Measurements from ENCODE around the gene BAD. TPM values are rescaled to one million over a fixed set of nuclear protein-coding genes. Genes with fewer than 3 reads are reported as not detected.

The BAD gene
- total RNA-seq, 2 donors from 2014 or later, result 51.1 to 85.9 TPM

DNA sequence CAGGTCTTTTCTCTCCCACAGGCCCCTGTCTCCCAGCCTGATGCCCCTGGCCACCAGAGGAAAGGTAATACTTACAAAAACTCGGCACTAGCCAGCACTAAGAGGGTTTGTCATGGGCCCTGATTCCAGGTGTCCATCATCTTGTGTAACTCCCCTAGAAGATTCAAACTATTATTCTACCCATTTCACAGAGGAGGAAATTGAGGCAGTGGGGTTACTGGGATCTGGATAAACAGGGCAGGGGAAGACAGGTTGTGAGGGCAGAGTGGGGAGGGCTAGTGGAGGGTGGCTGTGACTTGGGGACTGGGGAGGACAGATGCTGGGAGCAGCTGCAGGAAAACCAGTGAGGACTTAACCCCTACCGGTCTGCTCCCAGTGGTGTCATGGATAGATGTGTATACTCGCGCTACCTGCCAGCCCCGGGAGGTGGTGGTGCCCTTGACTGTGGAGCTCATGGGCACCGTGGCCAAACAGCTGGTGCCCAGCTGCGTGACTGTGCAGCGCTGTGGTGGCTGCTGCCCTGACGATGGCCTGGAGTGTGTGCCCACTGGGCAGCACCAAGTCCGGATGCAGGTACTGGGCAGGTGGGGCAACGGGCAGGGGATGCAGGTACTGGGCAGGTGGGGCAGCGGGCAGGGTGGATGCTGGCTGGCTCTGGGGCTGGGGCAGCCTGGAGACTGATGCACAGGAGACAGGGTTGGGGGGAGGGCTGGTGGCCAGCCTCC, 48.9 kb downstream of the BAD start:
- DNase-seq (peak in 3 of 4 donors; percentile 47 to 72 (median 68)), ATAC-seq (no peak)
- Histone ChIP-seq H3K36me3 (replicated peaks in 1 of 2; ENCODE audit: insufficient read depth in 1 of 2, low read depth in 2 of 2) (no peaks in the 10 kb centered on the region), H3K9me3 (no peaks in the 10 kb centered on the region), H3K27ac (peak overlapping the region; percentile 81 to 92 (median 86)), H3K4me1 (peaks cover 81% of the 10 kb centered on the region), H3K4me3 (peak overlapping the region; percentile 49 to 57), H3K27me3 (no peaks in the 10 kb centered on the region)
- WGBS, 2 donors, result 23 to 27% methylated on average over 11 to 12 of the region's 12 CpGs
- intact Hi-C loops (cut with DNase I), result no loop called here
- TF ChIP-seq, protein P1, sequence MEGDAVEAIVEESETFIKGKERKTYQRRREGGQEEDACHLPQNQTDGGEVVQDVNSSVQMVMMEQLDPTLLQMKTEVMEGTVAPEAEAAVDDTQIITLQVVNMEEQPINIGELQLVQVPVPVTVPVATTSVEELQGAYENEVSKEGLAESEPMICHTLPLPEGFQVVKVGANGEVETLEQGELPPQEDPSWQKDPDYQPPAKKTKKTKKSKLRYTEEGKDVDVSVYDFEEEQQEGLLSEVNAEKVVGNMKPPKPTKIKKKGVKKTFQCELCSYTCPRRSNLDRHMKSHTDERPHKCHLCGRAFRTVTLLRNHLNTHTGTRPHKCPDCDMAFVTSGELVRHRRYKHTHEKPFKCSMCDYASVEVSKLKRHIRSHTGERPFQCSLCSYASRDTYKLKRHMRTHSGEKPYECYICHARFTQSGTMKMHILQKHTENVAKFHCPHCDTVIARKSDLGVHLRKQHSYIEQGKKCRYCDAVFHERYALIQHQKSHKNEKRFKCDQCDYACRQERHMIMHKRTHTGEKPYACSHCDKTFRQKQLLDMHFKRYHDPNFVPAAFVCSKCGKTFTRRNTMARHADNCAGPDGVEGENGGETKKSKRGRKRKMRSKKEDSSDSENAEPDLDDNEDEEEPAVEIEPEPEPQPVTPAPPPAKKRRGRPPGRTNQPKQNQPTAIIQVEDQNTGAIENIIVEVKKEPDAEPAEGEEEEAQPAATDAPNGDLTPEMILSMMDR (IDR thresholded peaks at IDR 0.05), result no peak
- TF ChIP-seq POLR2A (IDR thresholded peaks at IDR 0.05), result no peak

DNA sequence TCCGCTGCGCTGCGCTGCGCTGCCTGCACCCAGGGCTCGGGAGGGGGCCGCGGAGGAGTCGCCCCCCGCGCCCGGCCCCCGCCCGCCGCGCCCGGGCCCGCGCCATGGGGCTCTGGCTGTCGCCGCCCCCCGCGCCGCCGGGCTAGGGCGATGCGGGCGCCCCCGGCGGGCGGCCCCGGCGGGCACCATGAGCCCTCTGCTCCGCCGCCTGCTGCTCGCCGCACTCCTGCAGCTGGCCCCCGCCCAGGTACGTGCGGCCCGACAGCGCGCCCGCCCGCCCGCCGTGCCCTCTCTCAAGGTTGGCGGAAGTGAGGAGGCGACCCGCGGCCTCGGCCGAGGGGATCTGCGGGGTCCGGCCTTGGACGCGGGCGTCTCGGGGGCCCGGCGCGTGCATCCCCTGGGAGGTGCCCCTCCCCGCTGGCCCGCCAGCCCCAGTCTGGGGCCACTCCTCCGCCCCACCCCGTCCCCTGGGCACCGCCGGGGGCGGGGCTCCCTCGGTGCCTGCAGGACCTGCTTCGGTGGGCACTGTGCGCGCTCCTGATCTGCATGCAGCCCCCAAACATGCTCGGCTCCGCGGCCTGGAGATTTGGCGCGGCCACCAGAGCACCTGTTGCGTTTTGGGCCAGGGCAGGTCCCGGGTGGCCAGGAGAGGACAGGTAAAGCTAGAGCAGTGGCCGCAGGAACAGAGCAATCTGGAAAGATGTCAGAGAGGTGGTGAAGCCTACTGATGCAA, 49.7 kb downstream of the BAD start:
- Histone ChIP-seq H3K9me3 (no peaks in the 10 kb centered on the region), H3K4me3 (peak overlapping the region; percentile 49 to 57), H3K4me1 (peaks cover 76% of the 10 kb centered on the region), H3K36me3 (replicated peaks in 1 of 2; ENCODE audit: insufficient read depth in 1 of 2, low read depth in 2 of 2) (no peaks in the 10 kb centered on the region), H3K27me3 (no peaks in the 10 kb centered on the region), H3K27ac (peak overlapping the region; percentile 81 to 92 (median 86))
- intact Hi-C loops (cut with DNase I), result no loop called here
- DNase-seq (peak; percentile 55 to 73 (median 65)), ATAC-seq (peak; percentile 31)
- TF ChIP-seq, protein P1 (IDR thresholded peaks at IDR 0.05), result peak in 2 of 7 experiments; percentile 40 to 44
- peak; percentile 20 to 39 (median 34) for TF ChIP-seq POLR2A (IDR thresholded peaks at IDR 0.05)
- WGBS, 2 donors, result 1 to 2% methylated on average over 24 to 43 of the region's 80 CpGs

DNA sequence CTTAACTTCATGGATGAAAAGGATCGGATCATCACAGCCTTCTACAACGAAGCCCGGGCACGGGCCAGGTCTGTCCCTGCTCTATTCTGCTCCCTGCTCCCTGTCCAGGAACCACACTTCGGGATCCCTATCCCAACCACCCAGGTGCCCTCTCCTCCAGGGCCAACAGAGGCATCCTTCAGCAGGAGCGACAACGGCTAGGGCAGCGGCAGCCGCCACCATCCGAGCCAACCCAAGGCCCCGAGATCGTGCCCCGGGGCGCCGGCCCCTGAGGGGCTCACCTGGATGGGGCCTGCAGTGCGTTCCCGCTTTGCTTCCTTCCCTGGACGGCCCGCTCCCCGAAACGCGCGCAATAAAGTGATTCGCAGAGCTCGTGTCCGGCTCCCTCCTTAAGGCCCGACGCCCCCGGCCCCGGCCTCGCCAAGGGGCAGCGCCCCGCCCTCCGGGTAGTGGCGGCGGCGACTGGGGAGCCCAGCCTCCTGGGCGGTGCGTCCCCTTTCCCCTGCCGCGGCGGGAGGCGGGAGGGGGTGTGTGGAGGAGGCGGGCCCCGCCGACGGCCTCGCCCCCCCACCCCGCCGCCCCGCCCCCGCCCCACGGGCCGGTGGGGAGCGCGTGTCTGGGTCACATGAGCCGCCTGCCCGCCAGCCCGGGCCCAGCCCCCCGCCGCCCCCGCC, 50.4 kb downstream of the BAD start, which contains the start of gene VEGFB:
Gene VEGFB, plus strand, starts transcription at position 672 of the 674 bp plus-strand sequence. CDS start 250 bp downstream, outside the sequence.
- intact Hi-C loops (cut with DNase I), result no loop called here
- Histone ChIP-seq H3K9me3 (no peaks in the 10 kb centered on the region), H3K4me3 (peak within 1 kb of the TSS; percentile 49 to 57), H3K36me3 (replicated peaks in 1 of 2; ENCODE audit: insufficient read depth in 1 of 2, low read depth in 2 of 2) (no peaks in the 10 kb centered on the region), H3K27me3 (no peaks in the 10 kb centered on the region), H3K27ac (peak within 1 kb of the TSS; percentile 81 to 92 (median 86)), H3K4me1 (peaks cover 76% of the 10 kb centered on the region)
- DNase-seq, result peak; percentile 72 to 81 (median 76)
- TF ChIP-seq, protein P1 (IDR thresholded peaks at IDR 0.05), result no peak
- peak in 2 of 3 donors; percentile 45 to 50 for TF ChIP-seq POLR2A (IDR thresholded peaks at IDR 0.05)
- WGBS, 2 donors, result 2 to 3% methylated on average over 22 to 46 of the region's 62 CpGs
- ATAC-seq, result peak; percentile 47

DNA sequence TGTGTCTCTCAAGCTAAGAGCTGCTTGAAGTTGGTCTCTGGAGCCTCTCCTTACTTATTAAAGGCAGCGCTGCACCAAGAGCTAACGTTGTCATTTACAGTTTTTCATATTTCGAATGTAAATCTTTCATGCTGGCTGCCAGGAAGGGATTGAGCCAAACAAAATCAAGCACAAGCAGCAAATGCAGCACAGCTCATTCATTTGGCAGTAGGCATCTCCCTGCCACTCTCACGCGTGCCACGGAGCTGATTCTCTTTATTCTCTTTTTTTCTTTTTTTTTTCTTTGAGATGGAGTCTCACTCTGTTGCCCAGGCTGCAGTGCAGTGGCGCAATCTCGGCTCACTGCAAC, 51.5 kb downstream of the BAD start:
- intact Hi-C loops (cut with DNase I), result no loop called here
- Histone ChIP-seq H3K4me3 (no peak overlapping the region), H3K27ac (no peak overlapping the region), H3K4me1 (peaks cover 76% of the 10 kb centered on the region), H3K36me3 (replicated peaks in 1 of 2; ENCODE audit: insufficient read depth in 1 of 2, low read depth in 2 of 2) (no peaks in the 10 kb centered on the region), H3K27me3 (no peaks in the 10 kb centered on the region), H3K9me3 (no peaks in the 10 kb centered on the region)
- WGBS, 2 donors, result 87 to 88% methylated on average over 8 of the region's 8 CpGs
- no peak for TF ChIP-seq POLR2A (IDR thresholded peaks at IDR 0.05)
- TF ChIP-seq, protein P1 (IDR thresholded peaks at IDR 0.05), result no peak
- DNase-seq (no peak), ATAC-seq (no peak)

Data from body of pancreas (tissue), 4 donors.